GM19238 (cell line): ENCODE results near the gene CYP27A1.

ENCODE experiments used
- DNase-seq: peaks from one replicate; pipeline ENCODE4 v3.0.0; 2011; ENCODE audit warnings: low spot score; ENCODE audit not compliant: insufficient read length

Gene CYP27A1

DNA sequence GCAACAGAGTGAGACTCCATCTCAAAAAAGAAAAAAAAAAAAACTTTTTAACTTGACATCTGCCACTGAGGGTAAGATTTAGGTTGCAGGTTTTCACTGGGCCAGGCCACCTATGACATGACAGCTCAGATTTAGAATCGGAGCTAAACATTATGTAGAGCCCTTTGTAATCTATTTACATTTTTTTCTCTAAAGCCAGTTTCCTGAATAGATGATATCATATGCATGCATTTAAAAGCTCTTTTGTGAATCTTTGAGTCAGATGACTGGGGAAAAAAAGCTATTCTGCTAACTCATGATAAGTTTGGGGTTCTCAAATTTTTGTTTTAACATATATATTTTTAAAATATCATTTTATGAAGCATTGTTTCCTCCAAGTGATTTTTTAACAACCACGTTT is 28.3 kb downstream of the CYP27A1 start:
- DNase-seq, result no peak

GRCh38 chr2:218811382-218811781 is 29.4 kb downstream of the CYP27A1 start:
- DNase-seq, result no peak

DNA sequence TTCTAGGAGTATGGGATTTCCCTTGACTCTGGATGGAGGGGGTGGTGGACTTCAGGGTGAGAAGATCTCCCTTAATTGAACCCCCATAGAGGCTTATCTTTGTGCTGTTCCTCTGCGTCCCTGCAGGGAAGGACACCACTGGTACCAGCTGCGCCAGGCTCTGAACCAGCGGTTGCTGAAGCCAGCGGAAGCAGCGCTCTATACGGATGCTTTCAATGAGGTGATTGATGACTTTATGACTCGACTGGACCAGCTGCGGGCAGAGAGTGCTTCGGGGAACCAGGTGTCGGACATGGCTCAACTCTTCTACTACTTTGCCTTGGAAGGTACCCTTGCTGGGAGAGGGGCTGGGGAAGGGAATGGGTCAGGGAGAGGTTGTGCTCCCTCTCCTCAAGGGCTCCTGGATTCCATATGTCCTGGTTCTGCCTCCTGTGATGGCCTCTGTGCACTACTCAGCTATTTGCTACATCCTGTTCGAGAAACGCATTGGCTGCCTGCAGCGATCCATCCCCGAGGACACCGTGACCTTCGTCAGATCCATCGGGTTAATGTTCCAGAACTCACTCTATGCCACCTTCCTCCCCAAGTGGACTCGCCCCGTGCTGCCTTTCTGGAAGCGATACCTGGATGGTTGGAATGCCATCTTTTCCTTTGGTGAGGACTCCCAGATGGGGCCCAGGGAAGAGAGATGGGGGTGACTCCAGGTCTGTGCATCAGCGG is 30.3 kb downstream of the CYP27A1 start:
- no peak for DNase-seq

- DNase-seq, result no peak
Observed at GRCh38 chr2:218812861-218813260, 30.9 kb downstream of the CYP27A1 start.

DNA sequence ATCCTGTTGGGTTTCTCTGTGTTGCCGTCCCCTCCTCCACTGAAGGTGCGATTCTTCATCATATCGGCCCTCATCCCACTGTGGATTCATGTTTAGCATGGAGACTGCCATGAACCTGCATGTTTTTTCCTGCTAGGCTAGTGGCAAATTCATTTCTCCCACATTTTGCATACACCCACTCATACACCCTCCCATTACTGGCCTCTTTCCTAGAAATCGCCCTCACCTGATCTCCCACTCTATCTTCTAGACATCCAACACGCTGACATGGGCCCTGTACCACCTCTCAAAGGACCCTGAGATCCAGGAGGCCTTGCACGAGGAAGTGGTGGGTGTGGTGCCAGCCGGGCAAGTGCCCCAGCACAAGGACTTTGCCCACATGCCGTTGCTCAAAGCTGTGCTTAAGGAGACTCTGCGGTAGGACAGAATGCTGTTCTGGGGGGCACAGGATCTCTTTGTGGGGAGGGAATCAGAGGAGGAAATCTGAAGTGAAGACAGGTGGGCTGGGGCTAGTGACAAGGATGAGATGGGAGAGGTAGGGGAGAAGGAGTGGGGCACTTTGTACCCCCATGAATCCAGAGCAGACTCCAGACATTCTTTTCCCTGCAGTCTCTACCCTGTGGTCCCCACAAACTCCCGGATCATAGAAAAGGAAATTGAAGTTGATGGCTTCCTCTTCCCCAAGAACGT is 32.0 kb downstream of the CYP27A1 start:
- DNase-seq, result no peak

GRCh38 chr2:218814540-218815243 is 32.7 kb downstream of the CYP27A1 start:
- no peak for DNase-seq

GRCh38 chr2:218815244-218815637 is 33.3 kb downstream of the CYP27A1 start:
- no peak for DNase-seq

DNA sequence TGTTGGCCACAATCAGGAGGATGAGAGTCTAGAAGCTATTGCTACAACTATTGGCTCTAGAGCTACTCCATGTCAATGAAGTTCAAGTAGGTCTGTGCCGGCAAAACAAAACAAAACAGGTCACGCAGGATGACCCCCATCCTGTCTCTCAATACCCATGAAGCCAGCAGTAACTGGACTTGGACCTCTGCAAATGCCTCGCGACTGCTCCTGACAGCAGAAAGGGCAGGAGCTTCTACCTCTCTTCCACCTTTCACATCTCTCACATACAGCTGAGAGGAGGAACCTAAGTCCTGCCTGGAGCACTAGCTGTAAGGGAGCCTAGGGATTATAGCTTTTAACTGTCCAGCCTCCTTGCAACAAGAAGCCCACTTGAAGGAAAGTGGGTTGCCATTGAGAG is 33.7 kb downstream of the CYP27A1 start:
- no peak for DNase-seq

GRCh38 chr2:218816561-218817011 is 34.6 kb downstream of the CYP27A1 start:
- DNase-seq, result no peak

DNA sequence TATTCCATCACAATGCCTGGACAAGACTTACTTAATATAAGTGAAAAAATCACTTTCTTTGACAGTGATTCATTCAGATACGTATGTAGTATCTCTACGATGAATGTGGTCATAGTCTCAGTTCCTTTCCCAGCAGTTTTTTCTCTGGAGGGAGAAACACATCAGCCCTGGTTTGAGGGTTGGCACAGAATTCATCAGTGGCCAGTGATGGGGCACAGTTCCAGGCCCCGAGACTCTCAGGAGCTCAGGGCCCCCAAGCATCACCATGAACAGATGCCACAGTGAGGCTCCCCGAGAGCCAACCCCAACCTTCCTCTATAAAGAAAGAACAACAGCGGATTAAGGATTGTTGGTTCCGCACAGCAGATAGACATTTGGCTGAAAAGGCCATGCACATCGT is 37.1 kb downstream of the CYP27A1 start:
- DNase-seq, result no peak

GRCh38 chr2:218820746-218821369 is 38.9 kb downstream of the CYP27A1 start:
- no peak for DNase-seq

GRCh38 chr2:218821605-218822211 is 39.8 kb downstream of the CYP27A1 start:
- DNase-seq, result no peak

GRCh38 chr2:218822622-218823021 is 40.7 kb downstream of the CYP27A1 start:
- no peak for DNase-seq

DNA sequence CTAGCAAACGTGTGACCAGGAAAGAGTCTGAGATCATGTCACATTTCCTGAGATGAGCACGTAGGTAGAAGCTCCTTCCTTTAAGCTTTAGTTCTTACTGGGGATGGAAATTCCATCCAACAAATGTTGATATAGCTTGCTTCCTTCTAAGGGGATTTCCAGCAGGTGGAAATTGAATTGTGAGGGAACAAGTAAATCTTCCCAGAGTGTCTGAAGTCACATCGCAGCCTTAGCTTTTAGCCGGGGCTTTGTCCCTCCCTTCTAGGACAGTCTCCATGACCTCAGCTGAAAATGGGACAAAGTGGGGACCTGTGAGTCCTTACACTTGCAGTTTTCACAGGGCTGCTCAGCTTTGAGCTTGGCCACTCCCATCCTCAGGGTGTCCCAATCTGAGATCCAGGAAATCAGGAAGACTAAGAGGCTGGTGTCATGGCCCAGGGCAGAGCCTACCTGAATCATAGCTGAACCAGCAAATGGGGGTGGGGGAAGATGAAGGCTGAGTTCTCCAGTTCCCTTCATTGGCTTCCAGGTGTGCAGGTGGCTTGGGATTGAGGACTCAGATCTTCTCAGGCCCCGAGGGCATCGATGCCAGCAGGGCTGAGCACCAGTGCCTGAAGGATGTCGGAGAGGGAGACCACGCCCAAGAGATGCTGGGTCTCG is 41.4 kb downstream of the CYP27A1 start:
- DNase-seq, result no peak

DNA sequence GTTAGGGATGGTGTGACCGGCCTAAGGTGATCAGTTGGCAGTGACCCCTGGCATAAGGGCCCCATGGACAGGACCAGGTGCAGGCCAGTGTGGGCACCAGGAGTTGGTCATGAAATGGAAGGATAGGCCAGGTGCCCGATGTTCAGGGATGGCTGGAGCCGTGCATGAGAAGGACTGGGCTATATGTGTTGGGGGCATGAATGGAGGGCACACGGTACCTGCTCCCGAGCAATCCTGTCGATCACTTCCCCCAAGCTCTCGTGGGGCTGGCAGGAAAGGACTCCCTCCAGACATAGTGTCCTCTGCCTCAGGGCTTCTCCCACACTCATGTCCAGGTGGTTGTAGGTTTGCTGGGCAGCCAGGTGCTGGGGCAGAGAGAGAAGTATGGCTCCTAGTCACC is 42.1 kb downstream of the CYP27A1 start:
- DNase-seq, result no peak

DNA sequence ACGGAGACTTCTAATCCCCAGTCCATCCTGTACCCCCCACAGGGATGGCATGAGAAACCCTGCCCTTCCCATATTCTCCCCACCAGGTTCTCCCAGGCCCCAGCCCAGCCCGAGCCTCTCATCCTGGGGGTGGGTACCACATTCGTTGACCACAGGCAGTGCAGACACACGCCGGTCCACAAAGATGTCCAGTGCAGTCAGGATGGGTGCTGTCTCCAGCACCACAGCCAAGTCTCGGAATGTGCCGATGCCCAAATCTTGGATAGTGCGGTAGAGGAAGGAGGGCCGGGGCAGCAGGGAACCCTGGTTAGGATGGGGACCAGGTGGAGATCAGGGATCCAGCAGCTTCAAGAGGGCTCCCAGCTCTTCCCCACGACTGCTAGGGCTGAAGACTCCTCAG is 44.8 kb downstream of the CYP27A1 start:
- no peak for DNase-seq

- no peak for DNase-seq
Observed at GRCh38 chr2:218827701-218828476, 45.9 kb downstream of the CYP27A1 start.

- no peak for DNase-seq
Observed at GRCh38 chr2:218828477-218828778, 46.5 kb downstream of the CYP27A1 start.

DNA sequence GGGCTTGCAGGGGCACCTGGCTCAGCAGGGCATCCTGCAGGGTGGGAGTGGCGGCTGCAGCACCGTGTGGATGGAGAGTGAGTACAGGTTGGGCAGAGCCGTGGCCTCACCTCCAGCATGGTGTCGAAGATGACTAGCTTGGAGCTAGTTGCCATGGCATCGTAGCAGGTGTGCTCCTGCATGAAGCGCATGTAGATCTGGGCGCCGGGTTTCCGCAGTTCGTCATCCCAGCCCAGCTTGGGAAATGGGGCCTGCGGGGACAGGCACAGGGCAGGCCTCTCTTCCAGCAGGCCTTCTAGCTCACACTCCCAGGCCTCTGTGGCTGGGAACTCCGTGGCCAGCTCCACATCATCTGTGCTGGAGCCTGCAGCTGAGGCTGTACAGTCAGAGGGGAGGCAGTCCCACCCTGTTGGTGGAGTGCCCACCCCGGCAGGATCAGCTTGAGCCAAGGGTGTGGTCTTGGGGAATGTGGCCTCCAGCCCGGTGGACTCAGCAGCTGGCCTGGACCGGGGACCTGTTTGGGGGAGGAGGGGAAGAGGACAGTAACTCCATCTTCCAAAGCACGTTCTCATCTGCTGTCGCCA is 48.0 kb downstream of the CYP27A1 start:
- DNase-seq, result no peak
